ENCODE data around the gene TRPV6. TPM values are rescaled to one million over a fixed set of nuclear protein-coding genes. Genes with fewer than 3 reads are reported as not detected.

Gene TRPV6
- total RNA-seq, 1 donor from 2014 or later: not detected

- DNase-seq (ENCODE audit: low spot score in 2 of 2): no peak
- intact Hi-C loops (cut with DNase I): loop anchor here (10.0 kb wide), 1 partner anchor 525 kb away; the partner anchor contains the start of gene ZYX
- Histone ChIP-seq H3K36me3 (peaks cover 8 to 18% of the 10 kb centered on the region in 2 donors), H3K4me3 (no peak overlapping the region), H3K9me3 (no peaks in the 10 kb centered on the region), H3K27ac (no peak overlapping the region), H3K27me3 (no peaks in the 10 kb centered on the region), H3K4me1 (peaks cover 0 to 8% of the 10 kb centered on the region in 2 donors)
- no peak for TF ChIP-seq CTCF (IDR thresholded peaks at IDR 0.05)
Observed at GRCh38 chr7:142859411-142859810, 26.1 kb downstream of the TRPV6 start.

GRCh38 chr7:142857625-142858024 is 27.9 kb downstream of the TRPV6 start:
- Histone ChIP-seq H3K36me3 (peaks cover 4 to 5% of the 10 kb centered on the region in 2 donors), H3K4me3 (no peak overlapping the region), H3K27me3 (no peaks in the 10 kb centered on the region), H3K27ac (no peak overlapping the region), H3K9me3 (no peaks in the 10 kb centered on the region), H3K4me1 (peaks cover 0 to 8% of the 10 kb centered on the region in 2 donors)
- intact Hi-C loops (cut with DNase I): loop anchor here (10.0 kb wide), 1 partner anchor 527 kb away; the partner anchor contains the start of gene ZYX
- no peak for DNase-seq (ENCODE audit: low spot score in 2 of 2)
- no peak for TF ChIP-seq CTCF (IDR thresholded peaks at IDR 0.05)

GRCh38 chr7:142856565-142857245 is 28.8 kb downstream of the TRPV6 start:
- no peak for DNase-seq (ENCODE audit: low spot score in 2 of 2)
- peaks cover 0 to 8% of the 10 kb centered on the region in 2 donors for H3K4me1 ChIP-seq
- H3K27ac ChIP-seq: peak overlapping the region in 1 of 2 donors; percentile 9
- TF ChIP-seq CTCF (IDR thresholded peaks at IDR 0.05): no peak
- H3K27me3 ChIP-seq: no peaks in the 10 kb centered on the region
- no peaks in the 10 kb centered on the region for H3K9me3 ChIP-seq
- peaks cover under 1 to 1% of the 10 kb centered on the region in 2 donors for H3K36me3 ChIP-seq
- H3K4me3 ChIP-seq: peak overlapping the region in 1 of 2 donors; percentile 78
- intact Hi-C loops (cut with DNase I): loop anchor here (10.0 kb wide), 1 partner anchor 528 kb away; the partner anchor contains the start of gene ZYX

GRCh38 chr7:142855756-142856564 is 29.6 kb downstream of the TRPV6 start:
- intact Hi-C loops (cut with DNase I): loop anchor here (2.0 to 10.0 kb wide), 3 partner anchors 153 to 529 kb away; partner anchors contain the start of gene ZYX
- TF ChIP-seq CTCF (IDR thresholded peaks at IDR 0.05): no peak
- H3K9me3 ChIP-seq: no peaks in the 10 kb centered on the region
- no peaks in the 10 kb centered on the region for H3K36me3 ChIP-seq
- H3K4me1 ChIP-seq: peaks cover 0 to 8% of the 10 kb centered on the region in 2 donors
- DNase-seq (ENCODE audit: low spot score in 2 of 2): peak in 1 of 2 donors; percentile 84
- H3K27ac ChIP-seq: peak overlapping the region in 1 of 2 donors; percentile 9
- peak overlapping the region; percentile 77 to 78 for H3K4me3 ChIP-seq
- no peaks in the 10 kb centered on the region for H3K27me3 ChIP-seq

- no peak for DNase-seq (ENCODE audit: low spot score in 2 of 2)
- Histone ChIP-seq H3K36me3 (no peaks in the 10 kb centered on the region), H3K9me3 (no peaks in the 10 kb centered on the region), H3K27ac (peak overlapping the region; percentile 39 to 80), H3K4me3 (peak overlapping the region; percentile 77 to 78), H3K4me1 (peaks cover 0 to 8% of the 10 kb centered on the region in 2 donors), H3K27me3 (no peaks in the 10 kb centered on the region)
- no peak for TF ChIP-seq CTCF (IDR thresholded peaks at IDR 0.05)
- intact Hi-C loops (cut with DNase I): loop anchor here (2.0 to 10.0 kb wide), 3 partner anchors 154 to 530 kb away; partner anchors contain the start of gene ZYX
Observed at GRCh38 chr7:142855114-142855743, 30.3 kb downstream of the TRPV6 start.
